Activated B cell treated with CpG ODN at 0.5 μM for 24 hours (primary cell): Measurements from ENCODE around the gene ZSWIM6. TPM values are rescaled to one million over a fixed set of nuclear protein-coding genes. Genes with fewer than 3 reads are reported as not detected.

Experiments
- ATAC-seq: fragments of 200-7000 bp; cut with Tn5 transposase; one replicate; pipeline ENCODE4 v1.10.0; 2021; ENCODE audit warnings: low read depth, mild to moderate bottlenecking, moderate library complexity
- CTCF ChIA-PET: fragments of 350-600 bp; sonication (Branson Sonifier 250); formaldehyde crosslinking; loops from one replicate; lab custom pipeline; 2021; ENCODE audit warnings: antibody characterized with exemption; lab: Charles Lee
- POLR2A ChIA-PET: fragments of 350-600 bp; sonication (Branson Sonifier 250); formaldehyde crosslinking; loops from one replicate; lab custom pipeline; 2021; ENCODE audit warnings: antibody characterized with exemption; lab: Charles Lee
- DNase-seq: peaks from one replicate; pipeline ENCODE4 v3.0.0; 2022
- H3K27ac Mint-ChIP-seq: one replicate; pipeline ENCODE4 v1.8.0; 2020; ENCODE audit warnings: mixed read lengths
- H3K27me3 Mint-ChIP-seq: one replicate; pipeline ENCODE4 v1.8.0; 2021; ENCODE audit warnings: mixed read lengths
- H3K36me3 Mint-ChIP-seq: one replicate; pipeline ENCODE4 v1.8.0; 2021; ENCODE audit warnings: low read depth, mixed read lengths
- H3K4me1 Mint-ChIP-seq: one replicate; pipeline ENCODE4 v1.8.0; 2021; ENCODE audit warnings: mixed read lengths
- H3K4me3 Mint-ChIP-seq: one replicate; pipeline ENCODE4 v1.8.0; 2020; ENCODE audit warnings: mild to moderate bottlenecking, mixed read lengths
- H3K9me3 Mint-ChIP-seq: one replicate; pipeline ENCODE4 v1.8.0; 2020; ENCODE audit warnings: mixed read lengths
- intact Hi-C: fragments of 100-400 bp; cut with micrococcal nuclease; formaldehyde crosslinking; loops from one replicate; pipeline ENCODE4 v1.15.1; 2024
- total RNA-seq: library from RNA; stranded (reverse); gene quantifications from 2 replicates; pipeline ENCODE4 v1.2.3, GENCODE V29; 2022
- TF ChIP-seq, protein P1 (sequence below): fragments of 200-600 bp; IDR thresholded peaks from one replicate; pipeline ENCODE4 v1.8.0; 2022; ENCODE audit warnings: antibody characterized with exemption, mild to moderate bottlenecking

Gene ZSWIM6
- total RNA-seq, 1 donor from 2014 or later: 8.5 TPM

DNA sequence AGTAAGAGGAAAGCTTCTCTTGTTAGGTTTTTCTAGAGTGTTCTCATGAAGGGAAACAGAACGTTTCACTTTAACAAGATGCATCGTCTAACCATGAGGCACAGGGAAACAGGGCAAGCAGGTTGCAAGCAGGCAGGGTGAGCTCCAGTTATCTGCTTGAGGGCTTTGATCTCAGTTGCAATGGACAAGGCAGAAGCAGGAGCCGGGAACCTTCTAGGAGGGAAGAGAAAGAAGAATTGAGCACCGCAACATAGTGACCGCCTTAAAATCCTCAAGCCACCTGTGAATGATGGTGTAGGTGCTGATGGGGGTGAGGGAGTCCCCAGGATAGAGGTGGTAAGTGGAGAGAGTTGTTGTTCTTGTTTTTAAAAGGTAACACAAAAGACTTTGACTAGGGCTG is 22.9 kb upstream of the ZSWIM6 start:
- ATAC-seq (no peak), DNase-seq (no peak)
- POLR2A ChIA-PET: interaction anchor here (0.6 kb wide), 1 partner anchor 32 kb away, joined by 6 read pairs; no protein-coding TSS in a partner anchor
- intact Hi-C loops: no loop called here
- CTCF ChIA-PET: no interaction called here
- no peaks in the 10 kb centered on the region for H3K9me3 Mint-ChIP-seq
- no peak overlapping the region for H3K4me3 Mint-ChIP-seq
- H3K27ac Mint-ChIP-seq: no peak overlapping the region
- no peaks in the 10 kb centered on the region for H3K4me1 Mint-ChIP-seq
- no peaks in the 10 kb centered on the region for H3K36me3 Mint-ChIP-seq
- peaks cover 40% of the 10 kb centered on the region for H3K27me3 Mint-ChIP-seq
- TF ChIP-seq, protein P1, sequence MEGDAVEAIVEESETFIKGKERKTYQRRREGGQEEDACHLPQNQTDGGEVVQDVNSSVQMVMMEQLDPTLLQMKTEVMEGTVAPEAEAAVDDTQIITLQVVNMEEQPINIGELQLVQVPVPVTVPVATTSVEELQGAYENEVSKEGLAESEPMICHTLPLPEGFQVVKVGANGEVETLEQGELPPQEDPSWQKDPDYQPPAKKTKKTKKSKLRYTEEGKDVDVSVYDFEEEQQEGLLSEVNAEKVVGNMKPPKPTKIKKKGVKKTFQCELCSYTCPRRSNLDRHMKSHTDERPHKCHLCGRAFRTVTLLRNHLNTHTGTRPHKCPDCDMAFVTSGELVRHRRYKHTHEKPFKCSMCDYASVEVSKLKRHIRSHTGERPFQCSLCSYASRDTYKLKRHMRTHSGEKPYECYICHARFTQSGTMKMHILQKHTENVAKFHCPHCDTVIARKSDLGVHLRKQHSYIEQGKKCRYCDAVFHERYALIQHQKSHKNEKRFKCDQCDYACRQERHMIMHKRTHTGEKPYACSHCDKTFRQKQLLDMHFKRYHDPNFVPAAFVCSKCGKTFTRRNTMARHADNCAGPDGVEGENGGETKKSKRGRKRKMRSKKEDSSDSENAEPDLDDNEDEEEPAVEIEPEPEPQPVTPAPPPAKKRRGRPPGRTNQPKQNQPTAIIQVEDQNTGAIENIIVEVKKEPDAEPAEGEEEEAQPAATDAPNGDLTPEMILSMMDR: no peak

DNA sequence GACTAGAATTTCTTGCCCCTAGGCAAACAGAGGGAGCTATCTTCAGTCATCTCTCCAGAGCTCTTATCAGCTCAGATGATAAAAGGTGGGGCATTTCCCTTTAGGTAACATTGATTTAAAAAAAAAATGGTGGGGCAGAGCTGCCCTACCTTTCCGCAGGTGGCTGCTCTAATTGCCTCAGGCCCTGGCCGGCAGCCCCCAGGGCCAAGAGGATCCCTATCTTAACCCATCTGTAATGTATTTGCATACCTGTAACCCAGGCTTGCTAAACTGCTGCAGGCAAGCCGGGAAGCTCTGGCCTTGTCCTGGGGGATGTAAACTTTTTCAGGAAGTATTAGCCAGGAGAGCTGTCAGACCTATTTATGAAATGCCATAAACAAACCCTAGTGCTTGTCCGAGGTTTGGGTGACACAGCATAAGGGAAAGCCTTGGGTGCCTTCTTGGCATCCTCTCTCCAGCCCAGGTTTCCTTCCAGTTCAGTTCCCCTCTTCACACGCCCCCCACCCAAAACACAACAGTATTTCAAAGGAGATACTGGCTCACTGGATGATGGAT is 20.9 kb upstream of the ZSWIM6 start:
- ATAC-seq (no peak), DNase-seq (no peak)
- Mint-ChIP-seq H3K4me1 (no peaks in the 10 kb centered on the region), H3K27ac (no peak overlapping the region), H3K4me3 (no peak overlapping the region), H3K9me3 (no peaks in the 10 kb centered on the region), H3K27me3 (peaks cover 35% of the 10 kb centered on the region), H3K36me3 (no peaks in the 10 kb centered on the region)
- ChIA-PET POLR2A (no interaction called here), CTCF (no interaction called here)
- TF ChIP-seq, protein P1: no peak
- intact Hi-C loops: no loop called here

DNA sequence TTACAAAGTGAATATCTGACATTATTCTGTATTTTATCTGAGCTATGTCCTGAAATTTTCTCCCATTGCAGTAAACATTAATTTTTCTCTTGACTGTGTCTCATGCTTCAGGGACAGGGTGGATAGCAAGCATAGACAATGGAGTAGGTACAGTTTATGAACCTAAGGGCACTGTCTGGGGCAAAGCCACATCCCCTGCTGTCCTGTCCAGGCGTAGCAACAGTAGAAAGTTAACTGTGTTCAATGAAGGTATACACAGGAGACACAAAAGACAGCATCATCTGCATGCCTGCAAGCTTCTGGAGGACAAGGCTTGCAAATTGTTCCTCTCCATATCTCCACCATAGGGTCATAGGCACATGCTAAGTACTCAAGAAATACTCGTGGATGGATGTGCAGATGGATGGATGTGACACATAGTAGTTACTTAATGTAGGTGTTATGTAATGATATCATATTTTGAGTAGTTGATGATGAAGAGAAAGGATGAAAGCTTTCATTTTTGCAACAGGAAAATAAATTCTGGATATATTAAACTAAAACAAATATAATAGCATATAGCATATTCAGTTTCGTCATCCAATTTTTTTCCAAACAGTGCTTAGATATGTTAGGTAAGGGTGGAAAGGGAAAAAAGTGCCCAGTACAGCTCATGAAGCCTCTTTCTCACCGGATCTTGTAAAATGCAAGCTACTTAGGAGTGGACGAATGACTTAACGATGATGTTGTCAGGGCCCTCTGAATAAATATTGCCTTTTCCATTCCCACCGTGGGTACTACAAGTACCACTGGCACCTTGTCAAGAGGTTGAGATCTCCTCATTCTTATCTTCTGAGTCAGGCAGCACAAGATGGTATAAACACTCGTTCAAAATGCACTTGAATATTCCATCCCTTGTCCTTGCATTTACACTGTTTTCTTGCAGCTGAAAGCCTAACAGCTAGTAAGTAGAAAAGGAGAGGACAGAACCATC is 19.9 kb upstream of the ZSWIM6 start:
- H3K4me1 Mint-ChIP-seq: no peaks in the 10 kb centered on the region
- H3K36me3 Mint-ChIP-seq: no peaks in the 10 kb centered on the region
- no peak overlapping the region for H3K27ac Mint-ChIP-seq
- H3K27me3 Mint-ChIP-seq: peaks cover 31% of the 10 kb centered on the region
- intact Hi-C loops: no loop called here
- no peaks in the 10 kb centered on the region for H3K9me3 Mint-ChIP-seq
- POLR2A ChIA-PET: no interaction called here
- ATAC-seq (no peak), DNase-seq (no peak)
- TF ChIP-seq, protein P1: no peak
- H3K4me3 Mint-ChIP-seq: no peak overlapping the region
- CTCF ChIA-PET: no interaction called here

DNA sequence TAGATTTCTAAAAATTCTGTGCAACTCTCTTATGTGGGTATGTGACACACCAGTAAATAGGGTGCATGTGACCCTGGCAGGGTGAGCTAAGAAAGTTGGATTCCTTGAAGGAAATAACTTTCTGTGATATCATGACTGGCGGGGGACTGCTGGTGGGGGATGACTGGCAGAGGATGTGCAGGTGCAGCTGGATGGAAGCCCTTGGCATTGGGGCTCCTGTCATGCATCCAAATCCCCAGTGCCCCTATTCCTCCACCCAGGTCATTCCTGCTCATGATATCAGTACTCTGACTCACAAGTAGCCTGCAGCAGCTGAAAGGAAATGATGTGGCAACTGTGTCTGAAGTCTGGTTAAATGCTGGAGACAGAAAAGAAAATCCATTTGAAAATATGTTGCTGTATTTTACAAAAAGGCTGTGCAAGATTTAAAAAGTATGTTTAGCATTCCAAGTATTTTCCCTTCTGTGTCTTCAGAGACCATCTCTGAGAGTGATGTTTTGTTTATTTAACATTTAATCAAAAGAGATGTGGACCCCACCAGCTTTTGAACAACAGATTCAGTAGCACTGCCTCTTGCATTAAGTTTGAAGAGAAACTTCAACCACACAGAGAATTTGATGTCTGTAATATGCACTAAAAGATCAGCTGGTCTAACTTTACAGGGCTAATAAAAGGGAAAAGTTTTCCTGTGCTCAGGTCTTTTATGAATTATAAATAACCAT is 17.9 kb upstream of the ZSWIM6 start:
- intact Hi-C loops: no loop called here
- Mint-ChIP-seq H3K4me3 (no peak overlapping the region), H3K27me3 (peaks cover 20% of the 10 kb centered on the region), H3K9me3 (no peaks in the 10 kb centered on the region), H3K4me1 (peaks cover 6% of the 10 kb centered on the region), H3K36me3 (no peaks in the 10 kb centered on the region), H3K27ac (no peak overlapping the region)
- CTCF ChIA-PET: no interaction called here
- no peak for ATAC-seq
- TF ChIP-seq, protein P1: no peak
- POLR2A ChIA-PET: no interaction called here
- no peak for DNase-seq

DNA sequence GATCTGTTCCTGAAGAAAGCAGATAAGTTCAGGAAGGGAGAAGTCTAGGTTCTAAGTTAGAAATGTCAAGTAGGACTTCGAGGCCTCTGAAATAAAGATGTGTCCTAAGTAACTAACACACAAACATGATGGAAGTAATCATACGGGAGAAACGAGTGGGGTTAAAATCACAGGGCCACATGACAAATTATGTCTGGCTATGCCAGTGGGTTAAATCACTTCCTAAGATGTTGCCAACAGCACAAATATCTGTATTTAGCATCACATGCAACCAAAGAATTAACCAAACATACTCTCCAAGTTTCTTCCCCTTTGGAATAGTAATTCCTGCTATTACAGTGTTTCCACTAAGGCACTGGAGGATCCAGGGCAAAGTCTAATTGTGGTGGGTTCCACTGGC is 13.7 kb upstream of the ZSWIM6 start:
- H3K27ac Mint-ChIP-seq: no peak overlapping the region
- POLR2A ChIA-PET: no interaction called here
- CTCF ChIA-PET: no interaction called here

More for the DNA sequence above, 13.7 kb upstream of the ZSWIM6 start:
- DNase-seq (no peak), ATAC-seq (no peak)
- intact Hi-C loops: no loop called here
- H3K27me3 Mint-ChIP-seq: peaks cover under 1% of the 10 kb centered on the region
- H3K4me1 Mint-ChIP-seq: peaks cover 25% of the 10 kb centered on the region
- H3K9me3 Mint-ChIP-seq: no peaks in the 10 kb centered on the region
- no peaks in the 10 kb centered on the region for H3K36me3 Mint-ChIP-seq
- H3K4me3 Mint-ChIP-seq: no peak overlapping the region
- TF ChIP-seq, protein P1: no peak
